Skin epidermis (tissue), 12 donors: Measurements from ENCODE around the gene PADI3.
A peak's percentile ranks its signal among the peaks of the same experiment; 100 is the strongest.

Source experiments
- H3K27ac ChIP-seq, 21 experiments: fragments of 200-600 bp; sonication (generic) in 11 of 21; one replicate each; pipeline ENCODE4 v1.5.0; 2020; ENCODE audit warnings: mild to moderate bottlenecking in 3 of 21, inconsistent platforms in 2 of 21, moderate library complexity in 2 of 21
- H3K4me3 ChIP-seq, 7 experiments: fragments of 200-600 bp; sonication (generic) in 2 of 7; one replicate each; pipeline ENCODE4 v1.5.0; 2020; ENCODE audit warnings: inconsistent platforms in 2 of 7, mild to moderate bottlenecking in 2 of 7, moderate library complexity in 1 of 7

The PADI3 gene

GRCh38 chr1:17248781-17249180 lies at the start of gene PADI3:
Gene PADI3, plus strand, starts transcription at chr1:17249098. Its CDS starts 40 bp downstream, at chr1:17249138.
- H3K27ac ChIP-seq = no peak within 1 kb of the TSS

GRCh38 chr1:17199267-17200044 lies 49.4 kb upstream of the PADI3 start:
- H3K27ac ChIP-seq = no peak overlapping the region
- H3K4me3 ChIP-seq = no peak overlapping the region

More at GRCh38 chr1:17248781-17249180, at the start of gene PADI3:
- no peak within 1 kb of the TSS for H3K4me3 ChIP-seq

GRCh38 chr1:17200246-17200645 lies 48.7 kb upstream of the PADI3 start:
- no peak overlapping the region for H3K27ac ChIP-seq
- H3K4me3 ChIP-seq = no peak overlapping the region

GRCh38 chr1:17200756-17201155 lies 48.1 kb upstream of the PADI3 start:
- H3K27ac ChIP-seq = no peak overlapping the region
- no peak overlapping the region for H3K4me3 ChIP-seq

- H3K4me3 ChIP-seq = no peak overlapping the region
- no peak overlapping the region for H3K27ac ChIP-seq
Observed at GRCh38 chr1:17201201-17202021, 47.5 kb upstream of the PADI3 start.

- Histone ChIP-seq H3K27ac (peak within 1 kb of the TSS in 4 of 21 experiments; percentile 23 to 57 (median 50)), H3K4me3 (no peak within 1 kb of the TSS)
Observed at GRCh38 chr1:17204546-17205440, 44.1 kb upstream of the PADI3 start, which contains the start of gene PADI1. Gene PADI1, plus strand, starts transcription at chr1:17205128. Its CDS starts 90 bp downstream, at chr1:17205218.

- Histone ChIP-seq H3K4me3 (no peak overlapping the region), H3K27ac (peak overlapping the region in 2 of 21 experiments; percentile 5 to 28)
Observed at GRCh38 chr1:17205652-17206051, 43.2 kb upstream of the PADI3 start.

GRCh38 chr1:17206196-17206595 lies 42.7 kb upstream of the PADI3 start:
- Histone ChIP-seq H3K27ac (peak overlapping the region in 1 of 21 experiments; percentile 28), H3K4me3 (no peak overlapping the region)

- H3K27ac ChIP-seq = peak overlapping the region in 3 of 21 experiments; percentile 16 to 25 (median 17)
- H3K4me3 ChIP-seq = no peak overlapping the region
Observed at GRCh38 chr1:17207046-17207445, 41.9 kb upstream of the PADI3 start.

- peak overlapping the region in 2 of 21 experiments; percentile 16 to 17 for H3K27ac ChIP-seq
- no peak overlapping the region for H3K4me3 ChIP-seq
Observed at GRCh38 chr1:17207540-17207939, 41.4 kb upstream of the PADI3 start.

- H3K27ac ChIP-seq = peak overlapping the region in 1 of 21 experiments; percentile 16
- no peak overlapping the region for H3K4me3 ChIP-seq
Observed at GRCh38 chr1:17207966-17208418, 40.9 kb upstream of the PADI3 start.

GRCh38 chr1:17208546-17208945 lies 40.4 kb upstream of the PADI3 start:
- H3K27ac ChIP-seq = no peak overlapping the region
- H3K4me3 ChIP-seq = no peak overlapping the region

- H3K27ac ChIP-seq = no peak overlapping the region
- no peak overlapping the region for H3K4me3 ChIP-seq
Observed at GRCh38 chr1:17209430-17209829, 39.5 kb upstream of the PADI3 start.

GRCh38 chr1:17210176-17210575 lies 38.7 kb upstream of the PADI3 start:
- Histone ChIP-seq H3K4me3 (no peak overlapping the region), H3K27ac (no peak overlapping the region)

- Histone ChIP-seq H3K27ac (no peak overlapping the region), H3K4me3 (no peak overlapping the region)
Observed at GRCh38 chr1:17211377-17211776, 37.5 kb upstream of the PADI3 start.

- H3K4me3 ChIP-seq = no peak overlapping the region
- no peak overlapping the region for H3K27ac ChIP-seq
Observed at GRCh38 chr1:17212009-17212408, 36.9 kb upstream of the PADI3 start.

- H3K27ac ChIP-seq = no peak overlapping the region
Observed at GRCh38 chr1:17212487-17213121, 36.3 kb upstream of the PADI3 start.

GRCh38 chr1:17213148-17213781 lies 35.6 kb upstream of the PADI3 start:
- Histone ChIP-seq H3K4me3 (no peak overlapping the region), H3K27ac (no peak overlapping the region)

More at GRCh38 chr1:17212487-17213121, 36.3 kb upstream of the PADI3 start:
- H3K4me3 ChIP-seq = no peak overlapping the region

GRCh38 chr1:17213782-17214148 lies 35.1 kb upstream of the PADI3 start:
- no peak overlapping the region for H3K4me3 ChIP-seq
- H3K27ac ChIP-seq = no peak overlapping the region
